ENCODE measurements around the gene ADGRG3.

ADGRG3 gene

GRCh38 chr16:57668263-57668571, at the start of gene ADGRG3:
TSS of gene ADGRG3 (plus strand) at chr16:57668306. CDS start at chr16:57668348, 42 bp downstream.
- DNase-seq (ENCODE audit: low read depth in 2 of 2) = no peak

- DNase-seq (ENCODE audit: low read depth in 2 of 2) = no peak
Measured at GRCh38 chr16:57619133-57619605, 48.9 kb upstream of the ADGRG3 start.

GRCh38 chr16:57619606-57620334, 48.3 kb upstream of the ADGRG3 start:
- DNase-seq (ENCODE audit: low read depth in 2 of 2) = no peak

GRCh38 chr16:57620335-57621231, 47.5 kb upstream of the ADGRG3 start:
- no peak for DNase-seq (ENCODE audit: low read depth in 2 of 2)

GRCh38 chr16:57621521-57622271, 46.4 kb upstream of the ADGRG3 start:
- DNase-seq (ENCODE audit: low read depth in 2 of 2) = no peak

- no peak for DNase-seq (ENCODE audit: low read depth in 2 of 2)
Measured at GRCh38 chr16:57622361-57623250, 45.5 kb upstream of the ADGRG3 start.

GRCh38 chr16:57623251-57624043, 44.7 kb upstream of the ADGRG3 start:
- DNase-seq (ENCODE audit: low read depth in 2 of 2) = no peak

GRCh38 chr16:57624044-57624688, 43.9 kb upstream of the ADGRG3 start:
- DNase-seq (ENCODE audit: low read depth in 2 of 2) = no peak

- no peak for DNase-seq (ENCODE audit: low read depth in 2 of 2)
Measured at GRCh38 chr16:57624806-57625500, 43.2 kb upstream of the ADGRG3 start.

GRCh38 chr16:57626420-57627170, 41.5 kb upstream of the ADGRG3 start:
- no peak for DNase-seq (ENCODE audit: low read depth in 2 of 2)

GRCh38 chr16:57627184-57627871, 40.8 kb upstream of the ADGRG3 start:
- DNase-seq (ENCODE audit: low read depth in 2 of 2) = peak in 1 of 2 experiments; percentile 20

GRCh38 chr16:57628008-57628781, 39.9 kb upstream of the ADGRG3 start, which contains the start of gene ADGRG1:
TSS of gene ADGRG1 (plus strand) at chr16:57628630. CDS start at chr16:57650288, 21,658 bp downstream.
- DNase-seq (ENCODE audit: low read depth in 2 of 2) = peak; percentile 84 to 87

- no peak for DNase-seq (ENCODE audit: low read depth in 2 of 2)
Measured at GRCh38 chr16:57628783-57629293, 39.3 kb upstream of the ADGRG3 start.

GRCh38 chr16:57629516-57630406, 38.3 kb upstream of the ADGRG3 start:
- no peak for DNase-seq (ENCODE audit: low read depth in 2 of 2)

- no peak for DNase-seq (ENCODE audit: low read depth in 2 of 2)
Measured at GRCh38 chr16:57630407-57630797, 37.7 kb upstream of the ADGRG3 start.
